ENCODE measurements around the gene EVL.

- TF ChIP-seq POLR2AphosphoS5 (IDR thresholded peaks at IDR 0.05; ENCODE audit: insufficient read depth, low read depth, low read length) (no peak), CTCF (IDR thresholded peaks at IDR 0.05; ENCODE audit: extremely low read depth in 1 of 2, insufficient read depth in 1 of 2, low read depth in 1 of 2, low read length in 2 of 2) (no peak), MAX (IDR thresholded peaks at IDR 0.05; ENCODE audit: insufficient read depth, insufficient read length) (no peak), JUN (IDR thresholded peaks at IDR 0.05; ENCODE audit: borderline replicate concordance, insufficient read depth, insufficient read length, low read depth) (no peak), POLR2A (IDR thresholded peaks at IDR 0.05; ENCODE audit: low read depth, low read length) (no peak), EZH2 (IDR thresholded peaks at IDR 0.05; ENCODE audit: borderline replicate concordance, low read depth, low read length, severe bottlenecking) (no peak), MYC (IDR thresholded peaks at IDR 0.05; ENCODE audit: low read depth, low read length) (no peak)
These were observed 113.5 kb downstream of the EVL start for GRCh38 chr14:100178691-100179090.

Measured in endothelial cell of umbilical vein (primary cell).